Measurements from ENCODE around the gene WWP2.

Gene WWP2

DNA sequence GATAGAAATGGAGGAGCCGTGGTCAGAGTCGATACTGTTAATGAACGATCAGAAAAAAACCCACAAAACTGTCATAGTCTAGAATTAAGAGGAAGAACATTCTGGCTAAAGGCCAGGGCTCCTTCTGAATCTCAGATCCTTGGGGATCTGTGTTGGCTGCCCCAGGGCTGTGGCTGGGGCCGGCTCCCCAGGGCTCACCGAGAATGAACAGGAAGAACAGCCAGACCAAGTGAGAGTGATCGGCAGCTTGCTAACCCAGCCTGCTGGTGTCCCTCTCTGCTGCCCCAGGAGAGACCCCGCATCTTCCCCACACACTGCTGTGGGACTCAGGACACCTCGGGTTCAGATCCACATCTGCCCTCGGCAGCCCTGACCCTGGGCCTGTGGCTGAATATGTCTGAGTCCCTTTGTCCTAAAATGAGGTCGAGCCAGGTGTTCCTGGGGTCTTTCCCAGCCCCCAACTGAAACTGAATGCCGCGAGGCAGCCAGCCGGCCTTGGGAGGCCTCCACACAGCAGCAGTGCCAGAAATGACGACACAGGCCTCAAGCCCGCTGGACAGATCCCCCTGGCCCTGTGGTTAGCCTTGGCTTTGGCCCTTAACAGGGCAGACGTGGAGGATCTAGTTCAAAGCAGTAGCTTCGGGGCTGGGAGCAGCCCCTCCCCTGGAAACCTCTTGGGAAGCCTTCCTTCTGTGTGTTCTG is 165.1 kb downstream of the WWP2 start:
- peak; percentile 80 for DNase-seq (ENCODE audit: low spot score)

DNA sequence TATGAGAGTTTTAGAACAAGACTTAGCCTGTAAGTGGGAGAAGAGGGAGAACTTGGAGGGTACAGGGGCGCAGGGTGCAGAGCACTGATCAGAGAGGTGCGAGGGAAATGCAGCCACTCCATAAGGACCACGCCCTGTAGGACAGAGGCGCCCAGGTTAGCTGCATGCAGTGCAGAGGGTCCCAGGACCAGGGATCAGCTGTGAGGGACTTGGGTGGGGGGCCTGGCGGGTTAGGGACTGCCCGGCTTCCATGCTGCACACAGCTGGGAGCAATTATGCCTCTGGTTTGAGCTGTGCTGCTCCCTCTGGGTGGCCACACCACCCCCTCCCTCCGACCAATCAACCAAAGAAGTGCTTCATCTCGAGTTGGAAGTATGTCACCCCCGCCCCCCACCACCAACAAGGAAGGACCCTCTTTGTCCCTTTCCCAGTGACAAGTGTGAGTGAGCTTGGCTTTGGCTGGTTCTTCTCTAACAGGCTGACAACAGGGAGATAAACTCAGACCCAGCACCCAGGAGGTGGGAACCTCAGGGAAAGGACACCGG is 166.8 kb downstream of the WWP2 start:
- no peak for DNase-seq (ENCODE audit: low spot score)

DNA sequence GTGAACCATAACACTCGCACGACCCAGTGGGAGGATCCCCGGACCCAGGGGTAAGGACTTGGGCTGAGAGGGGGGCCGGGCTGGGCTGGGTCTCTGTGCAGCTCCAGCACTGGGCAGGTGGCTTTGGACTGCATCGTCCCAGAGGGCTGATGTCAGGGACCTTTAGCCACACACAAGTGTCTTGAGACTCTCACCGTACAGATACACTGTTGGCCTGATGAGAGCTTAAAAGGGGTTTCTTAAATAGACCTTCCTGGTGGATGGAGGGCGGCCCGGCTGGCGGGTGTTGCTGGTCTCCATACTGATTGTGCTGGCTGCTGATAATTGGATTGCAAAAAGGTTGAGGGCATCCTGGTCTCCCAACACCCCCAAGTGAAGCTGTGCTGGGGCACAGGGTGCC is 167.3 kb downstream of the WWP2 start:
- DNase-seq (ENCODE audit: low spot score), result no peak

GRCh38 chr16:69930117-69930776 is 168.1 kb downstream of the WWP2 start:
- DNase-seq (ENCODE audit: low spot score), result peak; percentile 86

DNA sequence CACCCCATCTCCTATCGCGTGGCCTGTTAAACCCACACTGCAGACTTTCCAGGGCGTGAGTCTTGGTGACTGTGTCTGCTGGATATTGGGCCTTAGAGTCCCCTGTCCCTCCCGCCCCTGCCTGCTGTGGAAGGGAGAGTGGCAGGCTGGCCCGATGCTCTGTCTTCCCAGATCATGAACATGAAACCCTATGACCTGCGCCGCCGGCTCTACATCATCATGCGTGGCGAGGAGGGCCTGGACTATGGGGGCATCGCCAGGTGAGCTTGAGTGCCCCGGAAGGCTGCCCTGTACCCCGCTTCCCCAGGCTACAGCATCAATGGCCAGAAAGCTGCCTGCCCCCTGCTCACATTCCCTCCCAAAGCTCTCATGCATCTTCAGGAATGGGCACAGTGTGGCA is 169.5 kb downstream of the WWP2 start:
- no peak for DNase-seq (ENCODE audit: low spot score)

DNA sequence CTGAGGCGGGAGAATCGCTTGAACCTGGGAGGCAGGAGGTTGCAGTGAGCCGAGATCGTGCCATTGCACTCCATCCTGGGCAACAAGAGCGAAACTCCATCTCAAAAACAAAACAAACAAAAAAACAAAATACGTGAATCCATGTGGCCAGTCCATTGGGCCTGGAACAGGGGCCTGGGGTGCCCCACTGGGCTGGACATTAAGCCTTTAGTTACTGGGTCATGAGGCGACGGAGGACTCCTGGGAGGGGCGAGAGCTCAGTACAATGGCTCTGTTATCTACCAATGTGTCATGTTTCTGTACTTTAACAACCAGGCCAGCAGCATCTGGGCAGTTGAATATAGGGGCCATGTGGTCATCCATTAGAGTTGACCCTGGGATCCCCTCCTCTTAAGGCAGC is 170.1 kb downstream of the WWP2 start:
- no peak for DNase-seq (ENCODE audit: low spot score)

- peak; percentile 2 for DNase-seq (ENCODE audit: low spot score)
Measured at GRCh38 chr16:69932691-69933392, 170.7 kb downstream of the WWP2 start.

DNA sequence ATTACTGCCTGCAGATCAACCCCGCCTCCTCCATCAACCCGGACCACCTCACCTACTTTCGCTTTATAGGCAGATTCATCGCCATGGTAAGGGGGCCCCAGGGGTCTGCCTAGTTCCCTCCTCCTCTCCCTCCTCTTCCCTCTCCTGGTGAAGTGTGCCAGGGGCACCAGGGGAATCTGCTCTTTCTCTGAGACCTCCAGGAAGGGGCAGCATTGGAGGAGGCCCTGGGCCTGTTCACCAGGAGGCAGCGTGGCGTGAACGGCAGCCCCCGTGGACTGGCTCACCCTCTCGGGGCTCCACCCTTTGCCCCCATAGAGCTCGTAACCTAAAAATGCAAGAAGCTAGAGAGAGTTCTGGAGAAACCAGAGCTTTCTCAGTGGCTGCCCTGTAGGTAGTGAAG is 171.9 kb downstream of the WWP2 start:
- peak; percentile 1 for DNase-seq (ENCODE audit: low spot score)

DNA sequence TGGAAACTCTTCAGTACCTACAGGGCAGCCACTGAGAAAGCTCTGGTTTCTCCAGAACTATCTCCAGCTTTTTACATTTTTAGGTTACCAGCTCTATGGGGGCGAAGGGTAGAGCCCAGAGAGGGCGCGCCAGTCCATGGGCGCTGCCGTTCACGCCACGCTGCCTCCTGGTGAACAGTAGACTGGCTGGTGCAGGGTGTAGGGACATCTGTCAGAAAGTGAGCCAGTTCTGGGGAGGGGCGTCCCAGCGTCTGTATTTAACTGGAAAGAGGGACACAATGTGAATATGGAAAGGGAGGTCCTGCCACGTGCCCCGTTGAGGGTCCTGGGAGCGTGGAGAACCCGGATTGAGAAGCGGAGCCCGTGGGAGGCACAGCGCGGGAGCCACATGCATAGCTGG is 172.6 kb downstream of the WWP2 start:
- peak; percentile 1 for DNase-seq (ENCODE audit: low spot score)

GRCh38 chr16:69935278-69935711 is 173.2 kb downstream of the WWP2 start:
- no peak for DNase-seq (ENCODE audit: low spot score)

GRCh38 chr16:69935740-69936139 is 173.6 kb downstream of the WWP2 start:
- no peak for DNase-seq (ENCODE audit: low spot score)

DNA sequence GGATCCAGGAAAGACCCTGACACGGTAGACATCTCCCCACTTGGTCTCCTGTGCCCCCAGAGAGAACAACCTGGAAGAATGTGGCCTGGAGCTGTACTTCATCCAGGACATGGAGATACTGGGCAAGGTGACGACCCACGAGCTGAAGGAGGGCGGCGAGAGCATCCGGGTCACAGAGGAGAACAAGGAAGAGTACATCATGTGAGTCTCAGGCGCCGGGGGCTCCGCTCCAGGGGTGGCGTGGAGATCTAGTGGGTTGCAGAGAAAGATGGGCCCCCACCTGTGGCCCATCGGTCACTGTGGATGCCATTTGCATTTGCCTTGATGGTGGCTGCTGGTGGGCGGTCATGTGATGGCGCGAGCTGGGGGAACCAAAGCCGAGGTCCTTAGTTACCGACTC is 174.1 kb downstream of the WWP2 start:
- no peak for DNase-seq (ENCODE audit: low spot score)

GRCh38 chr16:69936751-69937211 is 174.6 kb downstream of the WWP2 start:
- no peak for DNase-seq (ENCODE audit: low spot score)

GRCh38 chr16:69937465-69937951 is 175.4 kb downstream of the WWP2 start:
- DNase-seq (ENCODE audit: low spot score), result no peak

- no peak for DNase-seq (ENCODE audit: low spot score)
Measured at GRCh38 chr16:69938981-69939820, 177.1 kb downstream of the WWP2 start.

DNA sequence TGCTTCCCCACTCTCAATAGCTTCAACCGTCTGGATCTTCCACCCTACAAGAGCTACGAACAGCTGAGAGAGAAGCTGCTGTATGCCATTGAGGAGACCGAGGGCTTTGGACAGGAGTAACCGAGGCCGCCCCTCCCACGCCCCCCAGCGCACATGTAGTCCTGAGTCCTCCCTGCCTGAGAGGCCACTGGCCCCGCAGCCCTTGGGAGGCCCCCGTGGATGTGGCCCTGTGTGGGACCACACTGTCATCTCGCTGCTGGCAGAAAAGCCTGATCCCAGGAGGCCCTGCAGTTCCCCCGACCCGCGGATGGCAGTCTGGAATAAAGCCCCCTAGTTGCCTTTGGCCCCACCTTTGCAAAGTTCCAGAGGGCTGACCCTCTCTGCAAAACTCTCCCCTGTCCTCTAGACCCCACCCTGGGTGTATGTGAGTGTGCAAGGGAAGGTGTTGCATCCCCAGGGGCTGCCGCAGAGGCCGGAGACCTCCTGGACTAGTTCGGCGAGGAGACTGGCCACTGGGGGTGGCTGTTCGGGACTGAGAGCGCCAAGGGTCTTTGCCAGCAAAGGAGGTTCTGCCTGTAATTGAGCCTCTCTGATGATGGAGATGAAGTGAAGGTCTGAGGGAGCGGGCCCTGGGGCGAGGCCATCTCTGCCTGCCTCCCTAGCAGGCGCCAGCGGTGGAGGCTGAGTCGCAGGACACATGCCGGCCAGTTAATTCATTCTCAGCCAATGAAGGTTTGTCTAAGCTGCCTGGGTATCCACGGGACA is 177.9 kb downstream of the WWP2 start:
- DNase-seq (ENCODE audit: low spot score), result no peak

DNA sequence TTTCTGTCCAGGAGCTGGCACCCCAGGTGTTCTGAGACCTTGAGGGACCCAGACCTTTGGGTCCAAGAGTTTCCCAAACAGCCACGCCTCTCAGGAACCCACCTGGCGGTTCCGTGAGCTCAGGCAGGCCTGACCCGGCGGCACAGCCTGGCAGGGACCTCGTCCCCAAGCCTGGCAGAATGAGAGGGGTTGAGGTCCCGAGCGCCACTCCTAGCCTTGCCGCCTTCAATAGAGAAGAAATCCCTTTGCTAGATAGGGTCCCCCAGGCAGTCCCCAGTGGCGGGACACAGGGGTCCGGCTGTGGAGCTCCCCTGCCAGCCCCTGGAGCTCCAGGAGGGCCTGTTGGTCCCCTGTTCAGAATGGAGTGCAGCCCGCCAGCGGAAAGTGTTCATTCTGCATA is 178.5 kb downstream of the WWP2 start:
- DNase-seq (ENCODE audit: low spot score), result no peak

- no peak for DNase-seq (ENCODE audit: low spot score)
Measured at GRCh38 chr16:69941251-69942098, 179.3 kb downstream of the WWP2 start.

DNA sequence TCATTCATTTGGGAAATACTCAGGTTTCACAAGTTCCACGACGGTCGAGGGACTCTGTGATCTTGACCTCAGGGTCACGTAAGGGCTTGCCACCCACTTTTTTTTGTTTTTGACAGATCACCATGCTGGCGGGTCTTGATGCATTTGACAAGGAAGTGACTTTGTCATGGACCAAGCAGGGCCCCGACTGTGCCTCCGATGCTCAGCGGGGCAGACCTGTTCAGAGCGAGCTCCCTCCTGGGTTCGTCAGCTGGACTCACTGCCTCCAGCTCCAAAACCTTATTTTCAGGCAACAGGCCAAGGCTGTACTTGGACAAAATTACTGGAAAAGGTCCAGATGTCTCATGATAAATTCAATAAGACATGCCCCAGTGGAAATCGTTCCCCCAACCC is 180.0 kb downstream of the WWP2 start:
- no peak for DNase-seq (ENCODE audit: low spot score)

DNA sequence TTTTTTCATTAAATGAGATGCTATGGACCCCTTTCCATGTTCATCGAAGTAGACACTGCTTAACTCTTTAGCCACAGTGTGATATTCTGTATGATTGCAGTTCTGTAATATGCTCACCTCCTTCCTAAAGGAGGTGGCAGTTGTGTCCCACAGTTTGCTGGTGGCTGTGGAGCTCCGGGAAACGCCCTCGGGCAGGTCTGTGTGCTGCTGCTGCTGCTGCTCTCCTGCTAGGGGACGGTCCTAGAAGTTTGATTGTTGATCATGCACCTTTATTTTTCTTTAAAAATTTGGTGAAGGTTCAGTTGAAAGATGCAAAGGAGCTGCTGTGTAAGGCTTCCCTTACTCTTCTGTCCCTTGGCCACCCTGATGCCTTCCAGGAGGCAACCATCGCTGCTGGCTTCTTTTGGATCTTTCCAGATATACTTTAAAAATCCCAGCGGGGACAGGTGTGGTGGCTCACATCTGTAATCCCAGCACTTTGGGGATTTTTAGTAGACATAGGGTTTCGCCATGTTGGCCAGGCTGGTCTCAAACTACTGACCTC is 180.6 kb downstream of the WWP2 start:
- DNase-seq (ENCODE audit: low spot score), result no peak

Data from AG08396 (cell line).